GM23248 (cell line): ENCODE measurements around the gene CNOT6. TPM values are rescaled to one million over a fixed set of nuclear protein-coding genes. Genes with fewer than 3 reads are reported as not detected.

ENCODE experiments used
- DNase-seq: peaks from one replicate; pipeline ENCODE4 v3.0.0-alpha.2; 2015
- H2AFZ ChIP-seq: fragments of 200-600 bp; sonication (generic); 2 replicates; pipeline ENCODE4 v1.6.1; 2016; ENCODE audit warnings: antibody characterized with exemption
- H3F3A ChIP-seq: fragments of 200-600 bp; sonication (generic); 2 replicates; pipeline ENCODE4 v1.6.1; 2016; ENCODE audit warnings: mild to moderate bottlenecking, antibody characterized with exemption, mixed run types; ENCODE audit not compliant: insufficient read depth
- H3K27ac ChIP-seq: fragments of 200-600 bp; sonication (generic); 2 replicates; pipeline ENCODE4 v1.5.1; 2016; ENCODE audit warnings: mild to moderate bottlenecking
- H3K27me3 ChIP-seq: fragments of 200-600 bp; sonication (generic); replicated peaks from 2 replicates; pipeline ENCODE4 v1.6.1; 2016; ENCODE audit warnings: mild to moderate bottlenecking; ENCODE audit not compliant: insufficient read depth
- H3K36me3 ChIP-seq: fragments of 200-600 bp; sonication (generic); 2 replicates; pipeline ENCODE4 v1.6.1; 2016; ENCODE audit warnings: low read depth, mild to moderate bottlenecking
- H3K4me1 ChIP-seq: fragments of 200-600 bp; sonication (generic); 2 replicates; pipeline ENCODE4 v1.6.1; 2016; ENCODE audit warnings: mild to moderate bottlenecking; ENCODE audit not compliant: insufficient read depth
- H3K4me2 ChIP-seq: fragments of 200-600 bp; sonication (generic); one replicate; pipeline ENCODE4 v1.6.1; 2016; ENCODE audit warnings: mild to moderate bottlenecking; ENCODE audit not compliant: unreplicated experiment
- H3K4me3 ChIP-seq: fragments of 200-600 bp; sonication (generic); 2 replicates; pipeline ENCODE4 v1.5.1; 2016; ENCODE audit warnings: mild to moderate bottlenecking
- H3K79me2 ChIP-seq: fragments of 200-600 bp; sonication (generic); 2 replicates; pipeline ENCODE4 v1.6.1; 2016; ENCODE audit warnings: mild to moderate bottlenecking; ENCODE audit not compliant: insufficient read depth
- H3K9ac ChIP-seq: fragments of 200-600 bp; sonication (generic); 2 replicates; pipeline ENCODE4 v1.6.1; 2016; ENCODE audit warnings: mild to moderate bottlenecking
- H3K9me2 ChIP-seq: fragments of 200-600 bp; sonication (generic); 2 replicates; pipeline ENCODE4 v1.6.1; 2016; ENCODE audit warnings: mixed run types, mild to moderate bottlenecking, moderate library complexity; ENCODE audit not compliant: insufficient read depth
- H3K9me3 ChIP-seq: fragments of 200-600 bp; sonication (generic); one replicate; pipeline ENCODE4 v1.6.1; 2017; ENCODE audit warnings: low read depth
- H4K20me1 ChIP-seq: fragments of 200-600 bp; sonication (generic); 2 replicates; pipeline ENCODE4 v1.6.0; 2016; ENCODE audit not compliant: insufficient read depth
- EZH2 ChIP-seq: fragments of 200-600 bp; sonication (generic); IDR thresholded peaks from 2 replicates; pipeline ENCODE4 v1.6.1; 2018; ENCODE audit warnings: antibody characterized with exemption, mild to moderate bottlenecking; ENCODE audit not compliant: insufficient read depth, poor library complexity, severe bottlenecking
- EZH2phosphoT487 ChIP-seq: fragments of 200-600 bp; sonication (generic); IDR thresholded peaks from 2 replicates; pipeline ENCODE4 v1.6.1; 2018; ENCODE audit warnings: antibody characterized with exemption, moderate library complexity, mild to moderate bottlenecking, low read depth; ENCODE audit not compliant: insufficient read depth
- WGBS, 2 experiments: methylation state at CpG; one replicate each; pipeline ENCODE4 v1.1.6; 2015 to 2017; ENCODE audit warnings: low lambda C conversion rate in 2 of 2, low coverage in 1 of 2; ENCODE audit errors: missing lambda C conversion rate in 2 of 2; 5-methylcytosine and 5-hydroxymethylcytosine counted together
- in situ Hi-C: fragments of 300-500 bp; cut with MboI; formaldehyde crosslinking; loops from 2 replicates; pipeline ENCODE4 v1.15.0; 2020
- polyA plus RNA-seq: library from polyadenylated mRNA; unstranded; fragments of >200 nt; fragmentation: Nextera tagmentation; extraction: Ambion mirVana; gene quantifications from 2 replicates; pipeline ENCODE4 v1.2.1, GENCODE V29; 2016
- total RNA-seq: library from RNA; depleted of rRNA; stranded (reverse); fragments of >200 nt; shearing (Covaris generic); gene quantifications from 2 replicates; pipeline ENCODE4 v1.2.3, GENCODE V29; 2014

The CNOT6 gene
- total and polyA plus RNA-seq, 2 experiments from 2014 or later = 5.3 to 7.8 TPM

- WGBS, 2 experiments = 52 to 53% methylated on average over 12 to 16 of the region's 16 CpGs
- Histone ChIP-seq H3K9ac (no peak overlapping the region), H3K36me3 (no peaks in the 10 kb centered on the region), H3K9me2 (no peaks in the 10 kb centered on the region), H3K4me3 (no peak overlapping the region), H2AFZ (no peak overlapping the region), H3K9me3 (no peaks in the 10 kb centered on the region), H3K27me3 (no peaks in the 10 kb centered on the region), H4K20me1 (no peaks in the 10 kb centered on the region), H3F3A (no peaks in the 10 kb centered on the region), H3K4me2 (no peak overlapping the region), H3K27ac (no peak overlapping the region), H3K79me2 (no peaks in the 10 kb centered on the region), H3K4me1 (no peaks in the 10 kb centered on the region)
- TF ChIP-seq EZH2 = no peak
- no peak for TF ChIP-seq EZH2phosphoT487
- in situ Hi-C loops = no loop called here
- DNase-seq = no peak
Observed at GRCh38 chr5:180598797-180599589, 104.8 kb downstream of the CNOT6 start.

GRCh38 chr5:180599590-180599914 lies 105.4 kb downstream of the CNOT6 start:
- Histone ChIP-seq H3K27ac (no peak overlapping the region), H3K9me3 (no peaks in the 10 kb centered on the region), H3K4me3 (no peak overlapping the region), H3F3A (no peaks in the 10 kb centered on the region), H3K27me3 (no peaks in the 10 kb centered on the region), H2AFZ (no peak overlapping the region), H3K79me2 (no peaks in the 10 kb centered on the region), H3K36me3 (no peaks in the 10 kb centered on the region), H4K20me1 (no peaks in the 10 kb centered on the region), H3K9me2 (no peaks in the 10 kb centered on the region), H3K9ac (no peak overlapping the region), H3K4me2 (no peak overlapping the region), H3K4me1 (no peaks in the 10 kb centered on the region)
- 75 to 85% methylated on average over 5 to 6 of the region's 6 CpGs for WGBS, 2 experiments
- no peak for DNase-seq
- TF ChIP-seq EZH2 (no peak), EZH2phosphoT487 (no peak)
- in situ Hi-C loops = no loop called here

GRCh38 chr5:180599981-180600553 lies 105.9 kb downstream of the CNOT6 start:
- Histone ChIP-seq H3K9ac (no peak overlapping the region), H3K4me1 (no peaks in the 10 kb centered on the region), H2AFZ (no peak overlapping the region), H3K36me3 (no peaks in the 10 kb centered on the region), H3K4me2 (no peak overlapping the region), H3K27ac (no peak overlapping the region), H3K4me3 (no peak overlapping the region), H3K79me2 (no peaks in the 10 kb centered on the region), H3K9me2 (no peaks in the 10 kb centered on the region), H3K9me3 (no peaks in the 10 kb centered on the region), H4K20me1 (no peaks in the 10 kb centered on the region), H3F3A (no peaks in the 10 kb centered on the region), H3K27me3 (no peaks in the 10 kb centered on the region; the same call in 1 of the 2 replicates)
- WGBS, 2 experiments = 25 to 30% methylated on average over 15 to 16 of the region's 16 CpGs
- in situ Hi-C loops = no loop called here
- DNase-seq = no peak
- TF ChIP-seq EZH2 = no peak
- no peak for TF ChIP-seq EZH2phosphoT487

GRCh38 chr5:180600554-180601041 lies 106.4 kb downstream of the CNOT6 start:
- Histone ChIP-seq H2AFZ (no peak overlapping the region), H3K4me1 (no peaks in the 10 kb centered on the region), H3K79me2 (no peaks in the 10 kb centered on the region), H3F3A (no peaks in the 10 kb centered on the region), H3K4me2 (no peak overlapping the region), H3K36me3 (no peaks in the 10 kb centered on the region), H3K9me2 (no peaks in the 10 kb centered on the region), H3K4me3 (no peak overlapping the region), H3K9me3 (no peaks in the 10 kb centered on the region), H3K27ac (no peak overlapping the region), H3K9ac (no peak overlapping the region), H3K27me3 (no peaks in the 10 kb centered on the region; the same call in 1 of the 2 replicates), H4K20me1 (no peaks in the 10 kb centered on the region)
- no peak for TF ChIP-seq EZH2
- no peak for TF ChIP-seq EZH2phosphoT487
- no peak for DNase-seq
- in situ Hi-C loops = no loop called here
- WGBS, 2 experiments = 83 to 84% methylated on average over 12 of the region's 12 CpGs
